Measurements from ENCODE around the gene POU6F2. TPM values are rescaled to one million over a fixed set of nuclear protein-coding genes. Genes with fewer than 3 reads are reported as not detected.

POU6F2 gene
- total and polyA plus RNA-seq, 9 of the 15 experiments (the other 6 are each of a cell fraction or from before 2014, with no cell fraction given) = 0.29 to 1.5 (median 0.96) TPM

GRCh38 chr7:39430909-39431641, 453.4 kb downstream of the POU6F2 start (continued):
- TF ChIP-seq SMAD2 (IDR thresholded peaks at IDR 0.05; ENCODE audit: low read depth, low read length) = no peak
- no peak for TF ChIP-seq HDAC3 (IDR thresholded peaks at IDR 0.05; ENCODE audit: borderline replicate concordance, partially characterized antibody)
- TF ChIP-seq PTTG1 (tag; IDR thresholded peaks at IDR 0.05; ENCODE audit: low read depth) = no peak
- no peak for TF ChIP-seq MCM5 (IDR thresholded peaks at IDR 0.05; ENCODE audit: low read depth)
- no peak for TF ChIP-seq E2F3 (CRISPR knock-in tag; IDR thresholded peaks at IDR 0.05)
- TF ChIP-seq, protein P1, sequence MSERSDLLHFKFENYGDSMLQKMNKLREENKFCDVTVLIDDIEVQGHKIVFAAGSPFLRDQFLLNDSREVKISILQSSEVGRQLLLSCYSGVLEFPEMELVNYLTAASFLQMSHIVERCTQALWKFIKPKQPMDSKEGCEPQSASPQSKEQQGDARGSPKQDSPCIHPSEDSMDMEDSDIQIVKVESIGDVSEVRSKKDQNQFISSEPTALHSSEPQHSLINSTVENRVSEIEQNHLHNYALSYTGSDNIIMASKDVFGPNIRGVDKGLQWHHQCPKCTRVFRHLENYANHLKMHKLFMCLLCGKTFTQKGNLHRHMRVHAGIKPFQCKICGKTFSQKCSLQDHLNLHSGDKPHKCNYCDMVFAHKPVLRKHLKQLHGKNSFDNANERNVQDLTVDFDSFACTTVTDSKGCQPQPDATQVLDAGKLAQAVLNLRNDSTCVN (CRISPR knock-in tag; IDR thresholded peaks at IDR 0.05) = no peak

- Histone ChIP-seq H3K9me1 (ENCODE audit: control insufficient read depth, insufficient read depth, low read length) (no peaks in the 10 kb centered on the region), H3K4me1 (replicated peaks in 1 of 2; ENCODE audit: control insufficient read depth in 2 of 2, insufficient read depth in 2 of 2, low read length in 2 of 2) (no peaks in the 10 kb centered on the region), H3K27ac (ENCODE audit: extremely low read depth, low read depth, low read length) (no peak overlapping the region), H3K27me3 (ENCODE audit: control insufficient read depth in 2 of 2, insufficient read depth in 2 of 2, low read length in 2 of 2) (peaks cover 8 to 20% of the 10 kb centered on the region in 2 experiments; a peak in 3 of 5 replicates), H3K36me3 (ENCODE audit: control insufficient read depth, insufficient read depth, low read length) (no peaks in the 10 kb centered on the region), H3K4me3 (no peak overlapping the region), H4K20me1 (replicated peaks; ENCODE audit: control insufficient read depth, insufficient read depth, low read length) (no peaks in the 10 kb centered on the region), H2AFZ (ENCODE audit: low read depth, low read length) (no peak overlapping the region), H3K9ac (ENCODE audit: insufficient read depth in 1 of 2, low read depth in 2 of 2, low read length in 2 of 2) (no peak overlapping the region), H3K4me2 (ENCODE audit: insufficient read depth, low read length) (no peak overlapping the region), H3K79me2 (ENCODE audit: control insufficient read depth, insufficient read depth, low read length) (no peaks in the 10 kb centered on the region), H3K9me3 (replicated peaks; ENCODE audit: control insufficient read depth, insufficient read depth, low read depth, low read length) (no peaks in the 10 kb centered on the region)
- DNase-seq (ENCODE audit: extremely low read depth in 1 of 4, low spot score in 3 of 4) (no peak), ATAC-seq (no peak), FAIRE-seq (no peak)
- in situ Hi-C loops (cut with MboI) = no loop called here
- intact Hi-C loops (cut with micrococcal nuclease) = no loop called here
- ChIA-PET POLR2A (interaction anchor here (1.0 kb wide), 1 partner anchor 13 kb away, joined by 4 read pairs; no protein-coding TSS in a partner anchor), CTCF (ENCODE audit: low intra/inter-chr PET ratio) (no interaction called here)
- no TSS peak for BruUV-seq (replicated peaks)
- 0% methylated on average over 3 of the region's 3 CpGs for WGBS (ENCODE audit: insufficient coverage, low coverage, missing lambda C conversion rate)
- TF ChIP-seq STAG1 (CRISPR knock-in tag; IDR thresholded peaks at IDR 0.05; ENCODE audit: borderline replicate concordance) (no peak), AFF1 (IDR thresholded peaks at IDR 0.05; ENCODE audit: low read depth in 1 of 2, partially characterized antibody in 2 of 2) (no peak), DPF2 (IDR thresholded peaks at IDR 0.05) (no peak), PURB (CRISPR knock-in tag; IDR thresholded peaks at IDR 0.05; ENCODE audit: low read depth) (no peak)
Observed at GRCh38 chr7:39432368-39432767, 454.7 kb downstream of the POU6F2 start.
